Measurements from ENCODE around the gene ARPIN.

Gene ARPIN

DNA sequence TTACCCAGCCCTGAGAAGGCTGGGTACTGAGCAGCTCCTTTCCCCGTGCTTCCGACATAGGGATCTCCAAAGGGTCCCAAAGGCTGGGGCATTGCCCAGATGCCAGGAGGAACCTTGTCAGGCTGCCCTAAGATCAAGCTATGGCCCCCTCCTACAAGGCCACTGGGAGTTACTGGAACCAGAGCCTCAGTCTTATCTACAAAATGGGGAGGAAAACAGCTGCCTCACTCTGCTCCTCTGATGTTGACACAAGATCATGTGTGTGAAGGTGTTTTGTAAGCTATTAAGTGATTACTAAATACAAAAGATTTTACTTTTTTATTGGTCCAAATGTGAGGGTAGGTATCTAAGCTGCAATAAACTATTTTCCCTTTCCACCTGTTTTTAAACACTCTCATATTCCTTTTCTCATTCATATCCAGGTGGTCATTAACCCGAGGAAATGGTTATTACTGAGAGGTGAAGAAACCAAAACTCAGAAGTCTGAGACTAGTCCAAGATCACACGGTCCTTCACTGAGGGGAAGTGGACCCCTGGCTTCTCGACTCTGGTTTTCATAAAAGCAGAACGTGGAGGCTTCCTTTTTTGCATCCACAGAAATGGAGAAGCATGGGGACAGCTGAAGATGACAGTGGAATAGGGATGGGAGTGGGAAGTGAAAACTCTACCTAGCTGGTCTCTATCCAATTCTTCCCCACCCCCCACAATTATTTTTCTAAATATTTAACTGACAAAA is 1.7 kb downstream of the ARPIN start:
- TF ChIP-seq, protein P1, sequence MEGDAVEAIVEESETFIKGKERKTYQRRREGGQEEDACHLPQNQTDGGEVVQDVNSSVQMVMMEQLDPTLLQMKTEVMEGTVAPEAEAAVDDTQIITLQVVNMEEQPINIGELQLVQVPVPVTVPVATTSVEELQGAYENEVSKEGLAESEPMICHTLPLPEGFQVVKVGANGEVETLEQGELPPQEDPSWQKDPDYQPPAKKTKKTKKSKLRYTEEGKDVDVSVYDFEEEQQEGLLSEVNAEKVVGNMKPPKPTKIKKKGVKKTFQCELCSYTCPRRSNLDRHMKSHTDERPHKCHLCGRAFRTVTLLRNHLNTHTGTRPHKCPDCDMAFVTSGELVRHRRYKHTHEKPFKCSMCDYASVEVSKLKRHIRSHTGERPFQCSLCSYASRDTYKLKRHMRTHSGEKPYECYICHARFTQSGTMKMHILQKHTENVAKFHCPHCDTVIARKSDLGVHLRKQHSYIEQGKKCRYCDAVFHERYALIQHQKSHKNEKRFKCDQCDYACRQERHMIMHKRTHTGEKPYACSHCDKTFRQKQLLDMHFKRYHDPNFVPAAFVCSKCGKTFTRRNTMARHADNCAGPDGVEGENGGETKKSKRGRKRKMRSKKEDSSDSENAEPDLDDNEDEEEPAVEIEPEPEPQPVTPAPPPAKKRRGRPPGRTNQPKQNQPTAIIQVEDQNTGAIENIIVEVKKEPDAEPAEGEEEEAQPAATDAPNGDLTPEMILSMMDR (IDR thresholded peaks at IDR 0.05; ENCODE audit: borderline replicate concordance, control extremely low read depth, extremely low read depth, insufficient read depth, missing control alignments), result no peak
- DNase-seq (ENCODE audit: low spot score), result no peak
- in situ Hi-C loops (cut with MboI; ENCODE audit: low sequenced_read_pairs, unreplicated experiment), result no loop called here

GRCh38 chr15:89909611-89910010 is 3.1 kb downstream of the ARPIN start:
- no peak for DNase-seq (ENCODE audit: low spot score)
- TF ChIP-seq, protein P1 (IDR thresholded peaks at IDR 0.05; ENCODE audit: borderline replicate concordance, control extremely low read depth, extremely low read depth, insufficient read depth, missing control alignments), result no peak
- in situ Hi-C loops (cut with MboI; ENCODE audit: low sequenced_read_pairs, unreplicated experiment), result no loop called here

DNA sequence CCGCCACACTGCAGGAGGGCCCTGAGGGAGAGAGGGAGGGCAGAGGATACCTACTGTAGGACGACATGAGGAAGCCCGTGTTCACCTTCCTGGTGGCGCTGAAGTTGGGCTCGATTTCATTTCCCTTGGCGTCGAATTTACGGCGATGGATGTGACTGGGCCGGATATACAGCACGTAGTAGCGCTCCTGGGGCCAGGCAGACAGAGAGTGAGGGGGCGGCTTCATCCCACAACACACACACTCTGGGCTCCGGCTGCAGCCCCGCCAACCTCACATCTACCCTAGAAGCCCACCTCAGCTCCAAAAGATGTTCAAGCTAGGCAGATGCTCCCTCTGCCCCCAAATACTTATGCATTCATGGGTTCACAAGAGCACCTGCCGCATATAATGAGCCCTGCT is 4.5 kb downstream of the ARPIN start:
- in situ Hi-C loops (cut with MboI; ENCODE audit: low sequenced_read_pairs, unreplicated experiment), result no loop called here
- TF ChIP-seq, protein P1 (IDR thresholded peaks at IDR 0.05; ENCODE audit: borderline replicate concordance, control extremely low read depth, extremely low read depth, insufficient read depth, missing control alignments), result no peak
- no peak for DNase-seq (ENCODE audit: low spot score)

- TF ChIP-seq, protein P1 (IDR thresholded peaks at IDR 0.05; ENCODE audit: borderline replicate concordance, control extremely low read depth, extremely low read depth, insufficient read depth, missing control alignments), result no peak
- in situ Hi-C loops (cut with MboI; ENCODE audit: low sequenced_read_pairs, unreplicated experiment), result no loop called here
- DNase-seq (ENCODE audit: low spot score), result no peak
Measured at GRCh38 chr15:89907289-89907688, 5.5 kb downstream of the ARPIN start.

- TF ChIP-seq, protein P1 (IDR thresholded peaks at IDR 0.05; ENCODE audit: borderline replicate concordance, control extremely low read depth, extremely low read depth, insufficient read depth, missing control alignments), result no peak
- in situ Hi-C loops (cut with MboI; ENCODE audit: low sequenced_read_pairs, unreplicated experiment), result no loop called here
- no peak for DNase-seq (ENCODE audit: low spot score)
Measured at GRCh38 chr15:89905846-89906378, 6.8 kb downstream of the ARPIN start.

DNA sequence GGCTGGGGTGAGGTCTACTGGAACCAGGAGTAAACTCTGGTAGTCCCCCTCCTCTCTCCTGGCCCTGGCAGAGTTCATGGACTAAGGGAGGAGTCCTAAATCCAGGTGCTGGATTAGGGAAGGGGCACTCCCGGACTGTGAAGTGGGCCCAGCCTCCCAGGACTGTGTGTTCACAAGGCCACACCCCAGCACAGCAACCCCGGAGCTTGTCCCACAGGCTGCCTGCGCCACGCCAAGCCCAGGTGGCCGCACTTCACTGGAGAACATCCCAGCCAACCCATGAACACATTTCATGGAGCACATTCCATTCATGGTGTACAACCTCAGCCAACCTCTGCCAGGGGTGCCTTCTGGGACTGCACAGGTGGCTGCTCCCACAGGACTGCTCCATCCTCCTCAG is 8.2 kb downstream of the ARPIN start:
- in situ Hi-C loops (cut with MboI; ENCODE audit: low sequenced_read_pairs, unreplicated experiment), result no loop called here
- no peak for DNase-seq (ENCODE audit: low spot score)
- TF ChIP-seq, protein P1 (IDR thresholded peaks at IDR 0.05; ENCODE audit: borderline replicate concordance, control extremely low read depth, extremely low read depth, insufficient read depth, missing control alignments), result no peak

Data from GM13976 (cell line).